GM21360 (cell line): ENCODE measurements around the gene NACA.

ENCODE experiments used
- ATAC-seq: cut with Tn5 transposase; IDR thresholded peaks from one replicate; pipeline ENCODE4 v1.9.1; 2021; ENCODE audit warnings: mild to moderate bottlenecking, moderate library complexity; ENCODE audit not compliant: unreplicated experiment

The NACA gene

DNA sequence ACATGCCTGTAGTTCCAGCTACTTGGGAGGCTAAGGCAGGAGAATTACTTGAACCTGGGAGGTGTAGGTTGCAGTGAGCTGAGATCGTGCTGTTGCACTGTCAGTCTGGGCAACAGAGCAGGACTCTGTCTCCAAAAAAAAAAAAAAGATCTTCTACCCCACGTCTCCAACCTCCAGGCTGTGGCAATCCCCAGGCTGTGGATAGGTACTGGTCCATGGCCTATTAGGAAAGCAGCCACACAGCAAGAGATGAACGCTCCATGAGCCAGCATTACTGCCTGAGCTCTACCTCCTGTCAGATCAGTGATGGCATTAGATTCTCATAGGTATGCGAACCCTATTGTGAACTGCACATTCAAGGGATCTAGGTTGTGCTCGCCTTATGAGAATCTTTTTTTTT is 30.9 kb downstream of the NACA start:
- no peak for ATAC-seq

DNA sequence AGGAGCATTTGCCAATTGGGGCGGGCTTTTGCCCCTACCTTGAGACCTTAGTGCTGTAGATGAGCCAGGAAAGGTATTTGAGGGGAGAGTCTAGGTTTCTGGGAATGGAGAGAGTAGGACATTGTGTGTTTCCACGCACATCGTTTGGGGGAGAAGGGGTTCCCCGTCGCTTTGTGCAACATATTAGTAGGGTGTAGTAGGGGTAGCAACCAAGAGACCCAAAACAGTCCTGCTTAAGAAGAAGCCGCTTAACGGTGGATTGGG is 36.3 kb downstream of the NACA start:
- peak; percentile 23 for ATAC-seq

GRCh38 chr12:56688129-56688845 is 36.8 kb downstream of the NACA start, which contains the start of gene PTGES3:
Gene PTGES3 (minus strand): TSS chr12:56688284. CDS start chr12:56687999, 285 bp downstream.
- peak; percentile 57 for ATAC-seq

DNA sequence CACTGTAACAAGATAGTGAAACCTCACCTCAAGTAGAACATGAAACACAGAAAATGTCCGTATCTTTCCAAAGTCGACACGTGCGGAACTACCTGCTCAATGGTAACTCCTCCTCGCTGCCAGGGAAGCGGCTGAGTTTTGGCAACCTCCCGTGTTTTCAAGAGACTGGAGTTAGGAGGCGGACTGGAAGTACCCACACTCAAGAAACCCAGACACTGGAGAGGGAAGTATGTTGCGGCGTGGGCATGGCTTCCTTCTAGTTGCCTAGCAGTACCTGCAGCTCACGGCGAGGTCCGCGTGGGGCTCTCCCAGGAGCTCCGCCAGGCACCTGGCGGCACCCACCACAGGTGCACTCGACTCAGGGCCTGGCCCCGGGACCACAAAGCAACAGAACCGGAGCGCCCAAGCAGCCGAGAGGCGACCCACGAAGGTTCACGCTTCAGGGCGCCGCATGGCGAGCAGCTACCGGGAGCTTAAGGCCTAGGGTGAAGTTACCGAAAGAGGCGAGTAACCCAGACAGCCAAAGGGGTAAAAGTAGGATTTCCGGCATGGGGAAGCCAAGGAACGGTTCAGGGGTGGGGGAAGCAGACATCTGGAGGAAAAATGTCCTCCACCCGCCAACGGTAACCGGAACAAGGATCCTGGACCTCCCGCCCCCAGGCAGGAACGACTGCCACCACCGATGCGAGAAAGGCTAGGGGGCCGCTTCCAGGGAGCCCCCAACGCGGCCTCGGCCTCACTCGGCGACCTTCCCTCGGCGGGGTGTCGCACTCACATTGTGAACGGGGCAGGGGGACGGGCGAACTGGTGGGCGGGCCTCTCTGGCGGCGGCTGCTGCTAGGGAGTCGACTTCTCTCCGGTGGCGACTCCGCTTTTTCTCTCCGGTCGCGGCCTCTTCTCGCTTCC is 37.6 kb downstream of the NACA start:
- ATAC-seq = no peak

DNA sequence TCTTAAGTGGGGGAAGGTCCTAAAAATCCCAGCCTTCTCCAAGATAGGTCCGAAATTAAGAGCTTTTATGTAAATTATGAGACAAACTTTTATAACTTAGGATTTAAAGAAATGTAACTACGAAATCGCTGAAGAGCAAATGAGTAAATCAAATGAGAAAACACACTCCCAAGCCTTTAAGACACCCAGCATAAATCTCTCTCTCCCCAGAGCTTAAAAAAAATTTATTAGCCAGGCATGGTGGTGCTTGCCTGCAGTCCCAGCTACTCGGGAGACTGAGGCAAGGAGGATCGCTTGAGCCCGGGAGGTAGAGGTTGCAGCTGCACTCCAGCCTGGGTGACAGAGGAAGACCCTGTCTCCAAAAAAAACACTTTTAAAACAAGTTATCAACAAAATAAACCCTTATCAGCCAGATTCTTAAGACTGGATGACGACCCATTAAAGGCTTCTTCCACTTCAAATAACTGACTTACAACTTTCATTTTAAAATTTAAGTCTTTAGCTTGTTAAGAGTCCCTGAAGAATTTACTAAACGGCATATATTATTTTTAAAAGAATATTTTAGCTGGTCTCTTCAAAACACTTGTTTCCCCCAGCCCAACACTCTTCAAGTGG is 40.2 kb downstream of the NACA start:
- no peak for ATAC-seq

- ATAC-seq = no peak
Observed at GRCh38 chr12:56682323-56682722, 42.8 kb downstream of the NACA start.

GRCh38 chr12:56679883-56680575 is 45.1 kb downstream of the NACA start:
- ATAC-seq = no peak

DNA sequence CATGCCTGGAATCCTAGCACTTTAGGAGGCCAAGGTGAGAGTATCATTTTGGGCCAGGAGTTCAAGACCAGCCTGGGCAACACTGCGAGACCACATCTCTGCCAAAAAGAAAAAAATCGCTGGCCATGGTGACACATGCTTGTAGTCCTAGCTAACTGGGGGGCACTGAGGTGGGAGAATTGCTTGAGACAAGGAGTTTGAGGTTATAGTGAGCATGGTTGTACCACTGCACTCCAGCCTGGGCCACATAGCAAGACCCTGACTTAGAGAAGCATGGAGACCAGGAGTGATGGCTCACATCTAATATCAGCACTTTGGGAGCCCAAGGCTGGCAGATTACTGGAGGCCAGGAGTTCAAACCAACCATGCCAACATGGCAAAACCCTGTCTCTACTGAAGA is 46.2 kb downstream of the NACA start:
- no peak for ATAC-seq

- no peak for ATAC-seq
Observed at GRCh38 chr12:56677680-56678079, 47.4 kb downstream of the NACA start.

- no peak for ATAC-seq
Observed at GRCh38 chr12:56676851-56677580, 48.1 kb downstream of the NACA start.

DNA sequence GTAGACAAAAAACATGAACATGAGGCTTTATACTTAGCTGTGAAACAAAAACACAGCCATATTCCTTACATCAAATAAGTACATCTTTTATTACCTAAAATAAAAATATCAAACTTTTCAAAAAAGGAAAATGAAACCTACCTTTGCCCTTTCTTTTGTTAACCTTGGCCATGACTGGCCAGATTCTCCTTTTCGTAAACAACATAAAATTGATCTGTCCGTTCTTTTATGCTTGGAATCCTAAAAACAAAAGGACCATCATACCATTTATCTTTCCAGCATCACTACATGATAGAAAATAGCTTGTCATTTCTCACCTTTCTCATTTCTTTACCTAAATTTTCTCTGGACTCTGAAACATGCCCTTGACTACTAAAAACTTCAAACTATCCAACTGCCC is 53.5 kb downstream of the NACA start:
- ATAC-seq = no peak

DNA sequence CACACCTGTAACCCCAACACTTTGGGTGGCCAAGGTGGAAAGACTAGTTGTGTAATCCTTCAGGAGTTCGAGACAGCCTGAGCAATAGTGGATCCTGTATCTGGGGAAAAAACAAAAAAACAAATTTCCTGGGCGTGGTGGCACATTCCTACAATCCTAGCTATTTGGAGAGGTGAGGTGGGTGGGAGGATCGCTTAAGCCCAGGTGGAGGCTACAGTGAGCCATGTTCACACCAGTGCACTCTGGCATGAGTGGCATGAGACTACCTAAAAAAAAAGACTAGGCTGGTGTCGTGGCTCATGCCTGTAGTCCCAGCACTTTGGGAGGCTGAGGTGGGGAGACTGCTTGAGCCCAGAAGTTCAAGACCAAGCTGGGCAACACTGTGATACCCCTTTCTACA is 54.3 kb downstream of the NACA start:
- ATAC-seq = no peak

DNA sequence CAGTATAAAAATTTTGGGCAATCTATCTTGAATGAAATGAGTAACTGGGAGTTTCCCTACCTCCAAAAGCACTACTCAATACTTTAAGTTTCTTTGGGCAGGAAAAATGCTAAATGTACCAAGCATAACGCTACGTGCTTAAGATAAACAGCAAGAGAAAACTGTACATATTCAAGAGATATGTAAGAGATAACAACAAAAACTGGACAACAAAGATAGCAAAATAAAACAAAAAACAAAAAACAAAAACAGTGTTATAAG is 57.0 kb downstream of the NACA start:
- no peak for ATAC-seq
